Kasumi-1 (cell line): ENCODE results near the gene PTRH1.

ENCODE experiments used
- DNase-seq, 2 experiments: peaks; one replicate each; lab custom pipeline; 2025; lab: John Stamatoyannopoulos, UW

PTRH1 gene

GRCh38 chr9:127741831-127742434, 26.5 kb upstream of the PTRH1 start:
- DNase-seq = no peak

- no peak for DNase-seq
Observed at GRCh38 chr9:127739614-127740330, 24.3 kb upstream of the PTRH1 start.

GRCh38 chr9:127738666-127739065, 23.2 kb upstream of the PTRH1 start:
- no peak for DNase-seq

- no peak for DNase-seq
Observed at GRCh38 chr9:127735530-127736185, 20.2 kb upstream of the PTRH1 start.

GRCh38 chr9:127734747-127735529, 19.5 kb upstream of the PTRH1 start, which contains the start of gene TOR2A:
Gene TOR2A (minus strand): TSS chr9:127735294. CDS start chr9:127735270, 24 bp downstream.
- DNase-seq = peak; percentile 94 to 95

- no peak for DNase-seq
Observed at GRCh38 chr9:127734247-127734746, 18.8 kb upstream of the PTRH1 start.

GRCh38 chr9:127733614-127734013, 18.2 kb upstream of the PTRH1 start:
- DNase-seq = peak; percentile 12 to 40

- DNase-seq = no peak
Observed at GRCh38 chr9:127732444-127732843, 17.0 kb upstream of the PTRH1 start.

- no peak for DNase-seq
Observed at GRCh38 chr9:127731938-127732337, 16.5 kb upstream of the PTRH1 start.

- no peak for DNase-seq
Observed at GRCh38 chr9:127730799-127731410, 15.4 kb upstream of the PTRH1 start.

GRCh38 chr9:127730262-127730661, 14.8 kb upstream of the PTRH1 start:
- no peak for DNase-seq

- DNase-seq = no peak
Observed at GRCh38 chr9:127729522-127730256, 14.2 kb upstream of the PTRH1 start.

- DNase-seq = no peak
Observed at GRCh38 chr9:127728808-127729207, 13.3 kb upstream of the PTRH1 start.

- no peak for DNase-seq
Observed at GRCh38 chr9:127726871-127727270, 11.4 kb upstream of the PTRH1 start.

GRCh38 chr9:127724012-127724411, 8.5 kb upstream of the PTRH1 start:
- DNase-seq = no peak

- no peak for DNase-seq
Observed at GRCh38 chr9:127723444-127723843, 8.0 kb upstream of the PTRH1 start.

- no peak for DNase-seq
Observed at GRCh38 chr9:127723013-127723412, 7.5 kb upstream of the PTRH1 start.

- no peak for DNase-seq
Observed at GRCh38 chr9:127722055-127722745, 6.7 kb upstream of the PTRH1 start.

GRCh38 chr9:127721391-127721821, 5.9 kb upstream of the PTRH1 start:
- DNase-seq = no peak

- no peak for DNase-seq
Observed at GRCh38 chr9:127720865-127721227, 5.4 kb upstream of the PTRH1 start.
